A673 (cell line): ENCODE results near the gene BARX1. TPM values are rescaled to one million over a fixed set of nuclear protein-coding genes. Genes with fewer than 3 reads are reported as not detected.

Experiments used
- BruUV-seq: library from RNA; stranded (reverse); fragments of 400-500 nt; replicated peaks from 2 replicates; lab custom pipeline; 2021; lab: Mats Ljungman, UMichigan
- CTCF ChIA-PET: fragments of 300-600 bp; sonication (Branson Sonifier 250); formaldehyde crosslinking; loops from one replicate; lab custom pipeline; 2022; ENCODE audit warnings: antibody characterized with exemption; lab: Charles Lee
- POLR2A ChIA-PET: fragments of 300-600 bp; sonication (Branson Sonifier 250); formaldehyde crosslinking; loops from one replicate; lab custom pipeline; 2022; ENCODE audit warnings: antibody characterized with exemption; ENCODE audit not compliant: low non-redundant PET; lab: Charles Lee
- DNase-seq: peaks from one replicate; pipeline ENCODE4 v3.0.0-alpha.2; 2015; ENCODE audit warnings: low spot score
- H3K27ac ChIP-seq: fragments of 200-600 bp; sonication (generic); 2 replicates; pipeline ENCODE4 v1.5.1; 2016; ENCODE audit warnings: mixed run types, low read depth, mild to moderate bottlenecking, mixed read lengths, antibody characterized with exemption, low read length; ENCODE audit not compliant: poor library complexity, severe bottlenecking
- H3K27me3 ChIP-seq: fragments of 200-600 bp; sonication (generic); replicated peaks from 2 replicates; pipeline ENCODE4 v1.6.1; 2017; ENCODE audit warnings: mixed run types, low read depth, mild to moderate bottlenecking, mixed read lengths, antibody characterized with exemption, low read length; ENCODE audit not compliant: insufficient read depth, poor library complexity
- H3K36me3 ChIP-seq: fragments of 200-600 bp; sonication (generic); 2 replicates; pipeline ENCODE4 v1.6.1; 2016; ENCODE audit warnings: mixed run types, mild to moderate bottlenecking, mixed read lengths, antibody characterized with exemption, low read length; ENCODE audit not compliant: insufficient read depth, poor library complexity, severe bottlenecking
- H3K4me1 ChIP-seq: fragments of 200-600 bp; sonication (generic); 2 replicates; pipeline ENCODE4 v1.6.1; 2017; ENCODE audit warnings: mixed run types, mild to moderate bottlenecking, mixed read lengths, antibody characterized with exemption, low read length; ENCODE audit not compliant: insufficient read depth, poor library complexity, severe bottlenecking
- H3K4me3 ChIP-seq: fragments of 200-600 bp; sonication (generic); 2 replicates; pipeline ENCODE4 v1.5.1; 2016; ENCODE audit warnings: low read depth, mixed run types, mild to moderate bottlenecking, mixed read lengths, low read length; ENCODE audit not compliant: poor library complexity, severe bottlenecking
- H3K9me3 ChIP-seq: fragments of 200-600 bp; sonication (generic); 2 replicates; pipeline ENCODE4 v1.6.1; 2016; ENCODE audit warnings: mixed run types, low read depth, mild to moderate bottlenecking, mixed read lengths, antibody characterized with exemption, low read length; ENCODE audit not compliant: poor library complexity, severe bottlenecking
- CTCF ChIP-seq: fragments of 300-800, 200-600 bp; sonication (generic); conservative IDR thresholded peaks from 2 replicates; pipeline ENCODE4 v1.5.1; 2017; ENCODE audit warnings: low read depth, mild to moderate bottlenecking, antibody characterized with exemption, low read length, moderate library complexity, mixed read lengths
- EZH2 ChIP-seq: fragments of 200-600 bp; sonication (generic); IDR thresholded peaks from 2 replicates; pipeline ENCODE4 v1.6.1; 2017; ENCODE audit warnings: borderline replicate concordance, low read depth, mild to moderate bottlenecking, mixed read lengths, antibody characterized with exemption, low read length; ENCODE audit not compliant: poor library complexity, severe bottlenecking
- intact Hi-C: fragments of 100-400 bp; cut with micrococcal nuclease; formaldehyde crosslinking; loops from one replicate; pipeline ENCODE4 v1.10.0; 2022; ENCODE audit not compliant: unreplicated experiment
- total RNA-seq: library from RNA; stranded (reverse); gene quantifications from 2 replicates; pipeline ENCODE4 v1.2.3, GENCODE V29; 2021

The BARX1 gene
- total RNA-seq, 1 experiment from 2014 or later = 9.8 TPM

- TF ChIP-seq CTCF (no peak), EZH2 (no peak)
- BruUV-seq = no TSS peak
- no peak overlapping the region for H3K4me3 ChIP-seq
- no peaks in the 10 kb centered on the region for H3K36me3 ChIP-seq
- no peak overlapping the region for H3K27ac ChIP-seq
- CTCF ChIA-PET = no interaction called here
- POLR2A ChIA-PET = no interaction called here
- no peaks in the 10 kb centered on the region for H3K27me3 ChIP-seq
- DNase-seq = no peak
- H3K9me3 ChIP-seq = no peaks in the 10 kb centered on the region
- intact Hi-C loops = no loop called here
- no peaks in the 10 kb centered on the region for H3K4me1 ChIP-seq
These were observed 41.2 kb upstream of the BARX1 start for GRCh38 chr9:93996367-93996766.

DNA sequence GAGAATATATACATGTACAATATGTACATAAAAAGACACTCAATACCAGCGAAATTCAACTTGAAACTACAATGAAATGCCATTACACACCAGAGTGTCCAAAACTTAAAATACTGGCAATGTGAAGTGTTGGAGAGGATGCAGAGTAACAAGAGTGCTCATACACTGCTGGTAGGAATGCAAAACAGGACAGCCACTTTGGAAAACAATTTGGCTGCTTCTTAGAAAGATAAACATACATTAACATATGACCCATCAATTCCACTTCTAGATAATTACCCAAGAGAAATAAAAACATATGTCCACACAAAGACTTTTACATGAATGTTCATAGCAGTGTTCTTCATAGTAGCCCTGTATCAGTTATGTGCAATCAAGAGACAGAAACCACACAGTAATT is 39.4 kb upstream of the BARX1 start:
- ChIA-PET CTCF (no interaction called here), POLR2A (no interaction called here)
- no peak for DNase-seq
- no TSS peak for BruUV-seq
- TF ChIP-seq EZH2 = no peak
- TF ChIP-seq CTCF = no peak
- intact Hi-C loops = no loop called here
- Histone ChIP-seq H3K27ac (no peak overlapping the region), H3K4me3 (no peak overlapping the region), H3K36me3 (no peaks in the 10 kb centered on the region), H3K4me1 (no peaks in the 10 kb centered on the region), H3K27me3 (no peaks in the 10 kb centered on the region), H3K9me3 (no peaks in the 10 kb centered on the region)

- ChIA-PET POLR2A (no interaction called here), CTCF (no interaction called here)
- Histone ChIP-seq H3K4me3 (no peak overlapping the region), H3K36me3 (no peaks in the 10 kb centered on the region), H3K27me3 (no peaks in the 10 kb centered on the region), H3K9me3 (no peaks in the 10 kb centered on the region), H3K4me1 (no peaks in the 10 kb centered on the region), H3K27ac (no peak overlapping the region)
- DNase-seq = no peak
- intact Hi-C loops = no loop called here
- no TSS peak for BruUV-seq
- TF ChIP-seq CTCF (no peak), EZH2 (no peak)
These were observed 39.0 kb upstream of the BARX1 start for GRCh38 chr9:93994132-93994531.
